ENCODE data around the gene INPP5A.

INPP5A gene

DNA sequence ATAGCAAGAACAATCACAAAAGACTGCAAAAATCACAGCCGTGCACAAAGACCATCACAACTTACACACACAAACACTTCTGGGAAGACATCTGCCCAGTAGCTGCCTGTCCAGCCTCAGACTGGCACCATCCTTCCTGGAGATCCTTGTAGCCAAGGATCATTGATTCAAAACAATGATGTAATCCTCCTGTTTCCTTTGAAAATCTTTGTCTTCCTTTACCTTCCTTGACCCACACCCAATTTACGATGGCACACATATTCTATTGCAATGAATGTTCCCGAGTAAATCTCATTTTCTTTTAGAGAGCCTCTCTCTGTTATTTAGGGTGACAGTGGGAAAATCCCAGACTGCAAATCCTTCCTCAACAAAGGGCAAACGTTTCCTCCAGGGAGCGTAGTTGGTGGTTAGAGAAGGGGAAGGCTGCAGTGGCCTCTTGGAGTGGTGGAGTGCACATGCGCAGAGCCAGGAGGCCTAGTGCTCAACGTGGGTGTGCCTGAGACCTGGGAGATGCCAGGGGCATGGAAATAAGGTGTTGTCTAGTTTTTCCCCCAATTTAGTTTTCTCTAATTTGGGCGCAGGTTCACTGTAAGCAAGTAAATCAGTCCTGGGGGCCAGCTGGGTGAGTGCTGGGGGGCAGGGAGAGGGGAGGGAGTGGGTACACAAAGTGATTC is 3.1 kb upstream of the INPP5A start:
- no peak for DNase-seq (ENCODE audit: low read depth, low spot score)

DNA sequence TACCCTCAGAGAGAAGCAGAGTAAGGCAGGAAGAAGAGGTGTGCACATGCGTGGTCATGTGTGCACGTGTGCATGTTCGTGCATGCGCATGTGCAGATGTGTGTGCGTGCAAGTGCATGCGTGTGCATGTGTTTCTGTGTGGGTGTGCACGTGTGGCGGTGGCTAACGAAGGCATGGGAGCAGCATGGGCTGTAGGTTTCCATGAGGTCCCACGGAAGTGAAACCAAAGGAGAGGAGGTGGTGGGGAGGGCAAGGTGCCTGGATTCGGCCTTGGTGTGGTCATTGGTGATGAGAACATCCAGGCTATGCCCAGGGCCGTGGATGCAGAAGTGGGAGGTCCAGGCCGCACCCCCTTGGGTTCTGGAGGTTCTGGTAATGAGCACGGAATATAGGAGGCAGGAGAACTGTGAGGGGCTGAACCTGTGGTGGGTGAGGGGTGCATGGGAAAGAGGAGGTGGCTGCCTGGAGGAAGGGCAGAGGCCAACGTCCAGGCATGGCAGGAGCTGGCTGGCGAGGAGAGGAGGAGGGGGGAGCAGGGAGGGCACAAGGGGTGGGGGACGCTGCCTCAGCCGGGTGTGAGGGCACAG is 2.4 kb upstream of the INPP5A start:
- DNase-seq (ENCODE audit: low read depth, low spot score), result no peak

DNA sequence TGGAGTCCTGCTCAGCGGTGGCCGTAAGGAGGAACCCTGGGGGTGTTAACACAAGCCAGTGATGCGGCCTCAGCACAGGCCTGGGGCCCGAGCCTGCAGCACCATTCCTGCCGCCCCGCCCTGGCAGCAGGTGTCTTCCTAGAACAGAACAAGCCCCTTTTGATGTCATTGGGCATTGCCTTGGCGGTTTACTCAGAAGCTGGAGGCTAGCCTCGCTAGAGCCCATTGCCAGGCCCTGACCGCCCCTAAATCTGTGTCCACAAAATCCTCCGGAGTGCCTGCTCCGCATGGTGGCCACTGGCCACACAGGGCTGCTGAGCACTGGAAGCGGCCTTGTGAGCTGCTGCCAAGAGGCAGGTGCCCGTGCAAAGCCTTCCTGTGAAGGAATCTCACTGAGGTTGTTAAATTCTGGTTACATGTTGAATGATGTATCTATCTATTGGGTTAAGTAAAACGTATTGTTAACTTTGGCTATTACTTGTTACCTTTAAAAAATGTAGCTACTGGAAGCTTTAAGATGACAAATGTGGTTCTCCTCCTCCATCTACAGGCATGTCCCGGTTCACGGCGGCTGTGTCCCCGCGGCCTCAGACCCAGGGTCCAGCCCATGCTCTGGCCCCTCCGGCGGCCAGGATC is 1.2 kb upstream of the INPP5A start:
- DNase-seq (ENCODE audit: low read depth, low spot score), result no peak

GRCh38 chr10:132536877-132537683 is 507 bp upstream of the INPP5A start:
- peak; percentile 98 for DNase-seq (ENCODE audit: low read depth, low spot score)

DNA sequence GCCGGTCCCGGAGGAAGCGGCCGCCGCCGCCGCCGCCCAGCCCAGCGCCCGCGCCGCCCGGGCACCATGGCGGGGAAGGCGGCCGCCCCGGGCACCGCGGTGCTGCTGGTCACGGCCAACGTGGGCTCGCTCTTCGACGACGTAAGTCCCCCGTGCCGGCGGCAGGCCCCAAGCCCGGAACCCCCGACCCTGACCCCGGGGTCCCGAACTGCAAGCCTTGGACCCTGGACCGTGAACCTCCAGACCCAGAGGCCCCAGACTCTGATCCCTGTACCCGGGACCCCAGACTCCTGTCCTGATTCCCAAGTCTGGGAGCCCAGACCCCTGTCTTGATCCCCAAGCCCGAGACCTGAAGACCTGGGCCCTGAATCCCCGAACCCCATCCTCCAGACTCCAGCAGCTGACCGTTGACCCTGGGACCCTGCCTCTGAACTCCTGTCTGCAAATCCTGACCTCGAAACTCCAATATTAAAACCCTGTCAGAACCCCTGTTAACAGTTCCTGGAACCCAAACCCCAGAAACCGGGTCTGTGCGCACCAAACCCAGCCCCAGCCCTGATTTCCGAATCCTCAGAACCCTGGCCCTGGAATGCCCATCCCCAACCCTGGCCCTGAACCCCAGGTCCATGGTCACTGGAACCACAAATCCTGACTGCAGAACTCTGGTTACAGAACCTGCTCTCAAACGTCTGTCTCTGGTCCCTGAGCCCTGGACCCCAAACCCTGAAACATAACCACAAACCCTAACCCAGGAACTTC is 623 bp downstream of the INPP5A start:
- DNase-seq (ENCODE audit: low read depth, low spot score), result no peak

- no peak for DNase-seq (ENCODE audit: low read depth, low spot score)
Measured at GRCh38 chr10:132538790-132539421, 1.3 kb downstream of the INPP5A start.

DNA sequence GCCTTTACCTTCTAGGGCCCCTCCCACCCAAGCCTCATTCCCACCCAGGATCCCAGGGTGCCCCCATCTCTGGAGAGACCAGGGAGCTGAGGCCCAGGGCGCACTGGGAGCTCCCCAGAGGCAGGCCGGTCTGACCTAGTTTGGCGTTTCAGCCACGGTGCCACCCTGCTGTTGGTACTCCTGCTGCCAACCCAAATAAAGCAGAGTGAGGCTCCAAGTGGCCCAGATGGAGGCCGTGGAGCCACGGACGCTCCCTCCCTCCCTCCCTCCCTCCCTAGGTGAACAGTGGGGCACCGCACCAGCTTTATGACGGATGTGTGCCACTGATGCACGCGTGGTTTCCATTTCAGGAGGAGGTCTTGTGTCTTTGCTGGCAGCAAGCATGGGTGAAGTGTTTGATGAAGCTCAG is 1.8 kb downstream of the INPP5A start:
- DNase-seq (ENCODE audit: low read depth, low spot score), result no peak

- no peak for DNase-seq (ENCODE audit: low read depth, low spot score)
Measured at GRCh38 chr10:132539894-132540293, 2.3 kb downstream of the INPP5A start.

DNA sequence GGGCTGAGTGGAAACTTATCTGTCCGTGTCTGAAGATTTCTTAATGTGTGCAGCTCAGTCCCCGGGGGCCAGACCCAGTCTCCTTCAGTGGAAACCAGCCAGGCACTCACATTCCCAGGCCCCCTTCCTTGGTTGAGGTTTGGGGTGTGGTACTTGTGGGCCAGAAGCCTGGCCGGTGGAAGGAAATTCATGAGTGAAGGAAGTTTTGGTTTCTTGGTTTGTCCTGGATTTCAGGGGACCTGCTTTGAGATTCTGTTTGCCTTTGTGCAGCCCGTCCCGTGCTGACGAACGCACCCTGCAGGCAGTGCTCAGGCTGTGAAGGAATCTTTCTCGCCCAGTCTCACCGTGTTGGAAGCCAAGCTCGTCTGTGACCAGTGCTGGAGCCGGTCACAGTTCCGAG is 2.9 kb downstream of the INPP5A start:
- DNase-seq (ENCODE audit: low read depth, low spot score), result no peak

GRCh38 chr10:132541129-132541528 is 3.5 kb downstream of the INPP5A start:
- DNase-seq (ENCODE audit: low read depth, low spot score), result no peak

DNA sequence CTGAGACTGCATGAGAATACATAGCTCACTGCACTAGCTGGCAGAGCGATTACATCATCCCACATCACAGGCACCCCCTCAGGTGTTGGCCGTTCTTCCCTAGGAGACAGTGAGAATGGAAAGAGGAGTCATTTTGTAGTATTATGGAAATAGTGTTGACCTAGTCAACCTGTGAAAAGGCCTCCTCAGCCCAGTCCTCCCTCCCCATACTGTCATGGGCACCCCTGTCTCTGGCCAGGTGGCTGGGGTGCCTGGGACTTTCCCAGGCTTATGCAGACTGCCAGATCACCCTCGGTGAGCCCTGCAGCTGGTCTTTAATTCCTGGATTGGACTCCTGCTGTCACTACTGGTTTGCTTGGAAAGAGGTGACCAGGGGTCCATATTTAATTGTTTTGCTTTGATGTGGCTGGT is 4.0 kb downstream of the INPP5A start:
- DNase-seq (ENCODE audit: low read depth, low spot score), result no peak

DNA sequence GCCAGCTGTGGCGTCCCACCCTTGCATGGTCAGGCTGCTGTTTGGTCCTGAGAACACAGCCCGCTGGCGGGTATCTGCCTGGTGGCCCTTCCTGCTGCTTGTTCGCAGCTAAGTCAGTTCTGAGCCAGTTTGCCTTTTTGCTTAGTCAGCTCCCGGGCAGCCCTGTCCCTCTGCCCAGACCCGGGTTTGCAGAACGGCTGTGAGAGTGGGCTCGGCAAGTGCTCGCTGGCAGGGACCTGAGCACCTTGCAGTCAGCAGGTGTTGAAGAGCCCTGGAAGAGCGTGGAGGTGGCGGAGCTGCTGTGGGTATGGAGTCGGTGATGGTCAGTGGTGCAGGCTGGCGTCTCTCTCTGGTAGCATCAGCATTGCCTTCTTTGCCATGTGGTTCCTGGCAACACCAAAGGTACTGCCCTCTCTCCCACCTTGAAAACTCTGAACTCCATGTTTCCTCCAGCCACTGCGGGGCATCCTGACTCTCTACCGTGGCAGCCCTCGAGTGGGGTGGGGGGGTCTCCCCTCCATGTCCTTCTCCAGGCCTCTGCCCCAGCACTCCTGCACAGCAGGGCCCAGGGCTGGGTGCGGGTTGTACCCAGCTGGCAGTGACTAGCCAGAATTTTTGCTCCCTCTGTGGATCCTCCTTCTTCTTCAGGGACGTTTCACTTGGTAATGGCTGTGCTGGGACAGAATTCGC is 4.6 kb downstream of the INPP5A start:
- no peak for DNase-seq (ENCODE audit: low read depth, low spot score)

GRCh38 chr10:132542819-132543218 is 5.2 kb downstream of the INPP5A start:
- DNase-seq (ENCODE audit: low read depth, low spot score), result no peak

DNA sequence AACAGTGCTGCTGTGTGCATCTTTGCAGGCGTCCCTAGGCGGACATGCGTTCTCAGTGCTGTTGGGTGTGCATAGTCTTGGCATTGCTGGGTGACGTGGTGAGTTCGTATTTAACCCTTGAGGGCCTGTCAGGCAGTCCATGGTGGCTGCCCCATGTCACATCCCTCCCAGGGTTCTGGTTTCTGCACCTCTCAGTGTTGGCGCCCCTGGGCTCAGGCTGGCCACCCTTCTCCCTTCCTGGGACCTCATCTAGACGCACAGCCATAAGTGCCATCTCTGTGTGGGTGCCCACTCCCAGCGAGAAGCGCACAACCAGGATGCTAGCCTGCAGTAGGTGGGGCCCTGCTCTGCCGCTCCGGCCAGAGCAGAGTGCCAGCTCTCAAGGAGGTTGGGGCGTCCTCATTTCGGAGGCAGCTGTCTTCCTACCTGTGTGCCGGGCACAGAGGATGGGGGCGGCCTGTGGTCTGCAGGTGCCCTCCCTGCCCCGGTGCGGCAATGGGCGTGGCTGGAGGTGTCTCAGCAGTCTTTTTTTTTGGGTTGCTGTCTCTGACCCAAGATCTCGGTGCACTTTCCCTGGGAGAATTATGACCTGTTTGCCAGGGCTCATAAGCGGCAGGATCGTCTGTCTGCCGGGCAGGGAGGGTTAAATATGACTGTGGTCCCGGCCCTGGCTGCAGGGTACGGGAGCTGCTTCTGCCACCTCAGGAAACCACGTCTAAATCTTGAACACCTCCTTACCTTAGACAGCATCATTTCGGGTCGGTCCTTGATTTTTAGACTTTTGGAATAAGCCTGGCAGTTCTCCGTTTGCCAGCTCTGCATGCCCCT is 6.5 kb downstream of the INPP5A start:
- no peak for DNase-seq (ENCODE audit: low read depth, low spot score)

DNA sequence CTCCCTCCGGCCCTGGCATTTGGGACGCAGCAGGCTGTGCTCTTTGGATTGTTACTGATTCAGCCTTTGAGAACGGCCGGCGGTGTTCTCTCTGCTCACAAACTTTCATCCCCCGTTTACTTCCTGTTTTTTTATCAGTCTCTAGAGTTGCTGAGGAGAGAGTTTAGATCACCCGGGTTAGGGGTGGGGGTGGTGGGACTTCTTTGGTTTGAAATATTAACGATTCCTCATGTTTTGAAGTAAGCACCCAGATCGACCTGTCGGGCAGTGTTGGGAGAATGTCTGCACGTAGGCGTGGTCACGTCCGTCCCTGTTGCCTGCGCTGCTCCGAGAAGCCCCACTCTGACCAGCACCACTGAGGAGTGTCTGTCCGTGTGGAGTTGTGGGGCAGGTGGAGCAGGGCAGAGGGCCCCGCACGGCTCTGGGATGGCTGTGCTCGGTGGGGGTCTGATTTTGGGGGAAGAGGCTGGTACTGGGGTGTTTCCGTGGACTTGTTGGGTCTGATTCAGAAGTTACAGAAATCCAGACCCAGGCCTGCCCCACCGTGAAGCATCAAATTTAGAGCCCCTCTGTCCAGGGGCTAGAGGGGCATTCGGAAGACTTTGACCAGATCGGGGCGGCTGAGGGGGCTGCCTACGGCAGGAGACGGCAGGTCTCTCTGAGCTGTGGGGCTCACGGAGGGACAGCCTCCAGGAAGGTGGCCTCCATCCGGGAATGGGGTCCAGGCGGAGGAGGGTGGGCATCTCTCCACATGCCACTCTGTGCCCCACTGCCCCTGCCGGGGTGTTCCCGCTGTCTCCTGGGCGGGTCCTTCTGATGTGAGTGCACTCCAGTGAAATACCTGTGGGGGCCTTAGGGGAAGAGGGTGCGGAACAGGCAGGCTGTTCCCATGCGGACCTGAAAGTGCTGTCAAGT is 7.4 kb downstream of the INPP5A start:
- no peak for DNase-seq (ENCODE audit: low read depth, low spot score)

DNA sequence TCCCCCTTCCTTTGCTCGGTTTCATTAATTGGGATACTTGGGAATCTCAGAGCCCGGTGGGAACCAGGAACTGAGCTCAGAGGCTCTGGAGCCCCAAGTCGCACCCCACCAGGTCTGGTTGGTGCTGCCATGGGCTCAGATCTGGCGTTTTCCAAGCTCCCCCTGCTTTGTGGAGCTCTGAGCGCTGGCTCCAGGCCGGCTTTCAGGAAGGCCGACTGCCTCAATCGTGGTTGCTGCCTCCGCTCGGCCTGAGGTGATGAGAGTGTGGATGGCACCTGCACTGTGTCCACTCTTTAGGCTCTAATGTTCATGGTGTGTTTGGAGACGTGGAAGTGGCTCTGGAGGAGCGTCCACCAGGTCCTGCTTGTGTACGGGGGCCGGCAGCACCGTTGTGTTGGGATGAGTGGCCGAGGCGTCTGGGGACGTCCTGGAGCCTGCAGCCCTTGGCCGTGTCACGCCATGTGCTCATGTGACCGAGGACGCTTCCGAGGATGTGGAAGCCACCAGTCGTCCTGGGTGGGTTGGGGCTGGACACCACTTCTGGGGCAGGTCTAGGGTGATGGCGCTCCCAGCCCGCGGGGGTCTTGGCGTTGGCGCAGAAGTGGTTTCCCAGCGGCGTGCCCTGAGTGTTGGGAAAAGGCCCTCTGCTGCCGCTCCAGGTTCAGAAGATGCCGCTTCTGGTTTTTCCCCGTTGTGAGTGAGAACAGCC is 8.2 kb downstream of the INPP5A start:
- DNase-seq (ENCODE audit: low read depth, low spot score), result no peak

DNA sequence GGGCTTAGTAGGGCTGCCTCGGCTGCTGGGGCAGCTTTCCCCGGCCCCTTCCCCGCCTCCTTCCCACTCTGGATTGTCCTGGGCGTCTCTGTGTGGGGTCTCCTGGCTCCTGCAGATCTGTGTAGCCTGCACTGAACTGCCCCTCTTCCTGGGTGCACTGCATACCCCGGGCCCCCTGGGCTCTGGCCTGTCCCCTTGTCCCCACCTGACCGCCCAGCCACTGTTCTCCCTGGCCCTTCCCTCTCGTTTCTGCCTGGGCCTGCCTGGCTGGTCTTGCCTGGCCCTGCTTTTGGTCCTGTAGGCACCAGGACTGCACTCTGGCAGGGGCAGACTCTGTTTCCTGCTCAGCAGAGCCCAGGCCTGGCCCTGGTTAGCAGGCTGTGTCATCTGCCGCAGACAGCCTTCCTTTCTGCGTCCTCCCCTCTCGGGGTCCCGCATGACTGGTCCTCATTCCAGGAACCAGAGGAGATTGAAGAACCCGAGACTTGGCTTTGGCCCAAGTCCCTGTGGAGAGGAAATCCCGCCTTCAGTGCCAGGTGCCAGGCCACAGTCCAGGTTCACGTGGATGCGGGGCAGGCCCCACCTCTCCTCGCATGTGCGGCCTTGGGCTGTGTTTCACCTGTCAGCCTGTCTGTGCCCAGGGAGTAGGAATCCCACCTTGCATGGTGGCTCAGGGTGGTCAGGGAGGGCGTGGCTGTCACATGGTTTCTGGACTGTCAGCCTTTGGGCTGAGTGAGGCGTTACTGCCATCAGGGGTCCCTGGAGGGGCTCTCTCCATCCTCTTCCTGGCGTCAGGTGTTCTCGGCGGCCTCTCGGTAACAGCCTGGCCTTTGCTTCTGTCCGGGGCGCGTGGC is 9.2 kb downstream of the INPP5A start:
- DNase-seq (ENCODE audit: low read depth, low spot score), result no peak

All from brain pericyte (primary cell).